HTR-8/SVneo (cell line): Measurements from ENCODE around the gene EFNA5.

Experiments used
- DNase-seq: peaks from one replicate; pipeline ENCODE4 v3.0.0; 2011; ENCODE audit warnings: low spot score, mixed read lengths; ENCODE audit not compliant: insufficient read length
- FAIRE-seq: peaks from 2 replicates; lab custom pipeline; 2011; peaks lifted over from hg19 to GRCh38; lab: Jason Lieb, UNC

Gene EFNA5

GRCh38 chr5:107554776-107555424, 115.8 kb downstream of the EFNA5 start:
- DNase-seq (no peak), FAIRE-seq (peak; percentile 44)

GRCh38 chr5:107553117-107553555, 117.6 kb downstream of the EFNA5 start:
- FAIRE-seq, result no peak
- no peak for DNase-seq

GRCh38 chr5:107551088-107551487, 119.6 kb downstream of the EFNA5 start:
- FAIRE-seq, result no peak
- no peak for DNase-seq

- no peak for FAIRE-seq
These were observed 121.2 kb downstream of the EFNA5 start for GRCh38 chr5:107549567-107549966.

GRCh38 chr5:107548477-107548876, 122.3 kb downstream of the EFNA5 start:
- FAIRE-seq (no peak), DNase-seq (no peak)

More at GRCh38 chr5:107549567-107549966, 121.2 kb downstream of the EFNA5 start:
- DNase-seq, result no peak

GRCh38 chr5:107546719-107547118, 124.0 kb downstream of the EFNA5 start:
- DNase-seq (no peak), FAIRE-seq (no peak)

- DNase-seq, result no peak
- no peak for FAIRE-seq
These were observed 125.3 kb downstream of the EFNA5 start for GRCh38 chr5:107545486-107545885.

GRCh38 chr5:107544967-107545366, 125.8 kb downstream of the EFNA5 start:
- FAIRE-seq, result no peak
- DNase-seq, result no peak

- FAIRE-seq (no peak), DNase-seq (no peak)
These were observed 126.3 kb downstream of the EFNA5 start for GRCh38 chr5:107544476-107544875.

GRCh38 chr5:107543868-107544267, 126.9 kb downstream of the EFNA5 start:
- FAIRE-seq, result no peak
- DNase-seq, result no peak

GRCh38 chr5:107542831-107543231, 127.9 kb downstream of the EFNA5 start:
- DNase-seq, result peak; percentile 29
- FAIRE-seq, result no peak

- FAIRE-seq, result peak; percentile 94
- peak; percentile 71 for DNase-seq
These were observed 128.3 kb downstream of the EFNA5 start for GRCh38 chr5:107542428-107542827.

GRCh38 chr5:107541400-107541799, 129.3 kb downstream of the EFNA5 start:
- no peak for FAIRE-seq
- DNase-seq, result no peak

GRCh38 chr5:107539726-107540330, 130.9 kb downstream of the EFNA5 start:
- FAIRE-seq, result no peak
- DNase-seq, result no peak

GRCh38 chr5:107538805-107539445, 131.8 kb downstream of the EFNA5 start:
- FAIRE-seq, result no peak

GRCh38 chr5:107538331-107538730, 132.4 kb downstream of the EFNA5 start:
- no peak for FAIRE-seq
- DNase-seq, result no peak

More at GRCh38 chr5:107538805-107539445, 131.8 kb downstream of the EFNA5 start:
- no peak for DNase-seq

GRCh38 chr5:107535849-107536248, 134.9 kb downstream of the EFNA5 start:
- no peak for FAIRE-seq

GRCh38 chr5:107533910-107534876, 136.5 kb downstream of the EFNA5 start:
- DNase-seq (no peak), FAIRE-seq (no peak)

More at GRCh38 chr5:107535849-107536248, 134.9 kb downstream of the EFNA5 start:
- no peak for DNase-seq

GRCh38 chr5:107532916-107533315, 137.8 kb downstream of the EFNA5 start:
- DNase-seq (no peak), FAIRE-seq (no peak)

GRCh38 chr5:107532169-107532878, 138.4 kb downstream of the EFNA5 start:
- no peak for DNase-seq
- no peak for FAIRE-seq
